ENCODE measurements around the gene PLA2G6.

The PLA2G6 gene

DNA sequence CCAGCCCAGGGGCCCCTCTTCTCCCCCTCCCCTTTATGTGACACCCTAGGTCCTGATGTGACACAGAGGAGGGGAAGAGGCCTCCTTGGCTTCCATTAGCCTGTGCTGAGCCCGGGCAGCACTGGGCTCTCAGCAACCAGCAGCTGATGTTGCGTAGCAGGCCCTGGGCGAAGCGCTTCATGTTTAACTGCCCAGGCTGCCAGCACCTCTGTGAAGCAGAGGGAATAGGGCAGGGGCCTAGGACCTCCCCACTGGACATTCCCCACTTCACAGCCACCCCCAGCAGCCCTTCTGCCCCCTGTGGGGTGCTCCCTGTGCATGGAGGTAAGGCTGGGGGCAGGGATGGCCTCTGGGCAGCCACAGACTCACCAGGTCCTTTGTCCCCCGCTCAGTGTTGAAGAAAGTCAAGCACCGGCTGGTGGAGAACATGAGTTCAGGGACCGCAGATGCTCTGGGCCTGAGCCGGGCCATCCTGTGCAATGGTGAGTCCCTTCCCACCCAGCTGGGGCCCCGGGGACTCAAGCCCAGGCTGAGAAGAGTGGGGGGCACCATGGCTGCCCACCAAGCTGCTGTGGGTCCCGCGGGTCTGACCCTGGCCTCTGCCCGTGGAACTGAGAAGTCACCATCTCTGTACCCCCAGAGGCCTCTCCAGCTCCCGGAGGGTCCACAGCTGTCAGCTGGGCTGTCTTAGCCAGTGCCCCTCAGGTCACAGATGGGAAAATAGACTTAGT is 112.8 kb downstream of the PLA2G6 start:
- no peak for DNase-seq

DNA sequence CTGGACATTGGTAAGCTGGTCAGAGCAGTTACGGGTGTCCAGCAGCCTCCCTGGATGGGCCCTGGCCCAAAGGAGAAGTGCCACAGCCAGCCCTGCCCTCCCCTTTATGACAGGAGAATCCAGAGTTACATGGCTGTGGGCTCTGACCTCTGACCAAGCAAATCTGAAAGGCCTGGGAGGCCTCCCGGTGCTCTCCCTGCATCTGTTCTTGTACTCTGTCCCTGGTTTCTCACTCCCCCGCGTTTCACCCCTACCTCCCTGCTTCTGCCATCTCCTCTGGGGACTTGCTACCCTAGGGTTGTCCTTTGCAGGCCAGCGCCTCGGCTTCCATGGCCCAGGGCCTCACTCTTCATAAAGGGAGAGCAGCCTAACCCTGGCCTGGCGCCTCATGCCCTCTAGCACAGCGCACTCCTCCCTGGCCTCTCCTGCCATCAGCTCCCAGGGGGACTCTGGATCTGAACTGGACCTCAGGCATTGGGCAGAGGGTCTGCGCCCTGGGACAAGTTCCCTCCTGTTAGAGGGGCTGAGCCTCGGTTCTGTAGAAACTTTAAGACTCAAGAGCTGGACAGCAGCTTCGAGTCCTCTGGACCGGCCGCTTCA is 113.8 kb downstream of the PLA2G6 start:
- DNase-seq: no peak

DNA sequence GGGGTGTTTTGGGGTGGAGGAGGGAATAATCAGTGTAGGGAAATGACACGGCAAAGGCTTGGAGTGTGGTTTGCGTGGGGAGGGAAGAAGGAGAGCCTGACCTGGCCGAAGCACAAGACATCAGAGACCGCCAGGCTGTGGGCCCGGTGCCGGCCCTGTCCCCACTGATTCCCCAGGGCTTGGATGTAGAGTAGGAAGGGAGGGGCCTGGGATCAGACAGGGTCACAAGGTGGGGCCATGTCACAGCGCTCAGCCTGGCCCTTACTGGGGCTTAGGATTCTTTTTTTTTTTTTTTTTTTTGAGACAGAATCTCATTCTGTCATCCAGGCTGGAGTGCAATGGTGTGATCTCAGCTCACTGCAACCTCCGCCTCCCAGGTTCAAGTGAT is 114.6 kb downstream of the PLA2G6 start:
- no peak for DNase-seq

DNA sequence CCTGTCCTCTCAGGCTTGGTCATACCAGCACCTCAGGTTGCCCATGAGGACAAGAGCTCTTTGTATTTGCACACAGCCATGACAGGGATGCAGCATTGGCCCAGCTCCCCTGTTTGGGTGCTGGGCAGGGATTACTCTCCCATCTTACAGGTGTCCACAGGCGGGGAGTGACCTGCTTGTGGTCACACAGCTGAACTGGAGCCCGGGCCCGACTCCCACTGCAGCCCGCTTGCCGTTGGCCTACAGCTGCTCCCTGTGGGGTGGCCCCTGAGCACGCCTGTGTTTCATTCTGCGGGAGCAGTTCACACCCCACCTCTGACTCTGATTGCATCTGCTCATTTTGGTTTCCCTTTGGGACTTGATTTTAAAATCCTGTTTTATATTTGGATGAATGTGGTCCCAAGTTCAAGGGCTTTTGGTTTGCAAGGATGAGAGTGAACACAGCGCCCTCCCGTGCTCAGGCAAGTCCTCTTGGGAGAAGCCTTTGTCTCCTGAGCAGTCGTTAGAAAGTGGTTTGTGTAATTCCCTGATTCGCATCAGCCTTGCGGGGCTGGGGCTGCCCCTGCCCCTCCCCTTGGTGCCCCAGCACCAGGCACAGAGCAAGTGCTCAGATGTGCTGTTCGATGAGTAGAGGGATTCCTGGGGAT is 115.1 kb downstream of the PLA2G6 start:
- DNase-seq: no peak

DNA sequence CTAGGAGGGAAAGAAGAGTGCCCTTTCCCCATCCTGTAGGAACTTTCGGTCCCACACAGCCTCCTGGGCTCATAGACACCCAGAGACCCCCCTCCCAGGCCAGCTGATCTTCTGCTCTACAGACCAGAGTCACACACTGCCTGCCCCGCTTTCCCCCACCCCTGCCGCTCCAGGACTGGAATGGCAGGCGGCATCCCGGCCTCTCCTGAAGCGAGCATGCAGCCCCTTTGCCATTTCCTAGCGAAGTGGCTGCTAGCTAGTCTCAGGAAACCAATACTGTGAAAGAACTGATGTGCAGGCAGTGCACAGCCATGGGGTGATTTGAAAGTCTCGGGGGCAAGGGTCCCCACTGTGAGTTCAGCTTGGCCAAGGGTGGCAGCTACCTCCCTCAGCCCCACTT is 116.1 kb downstream of the PLA2G6 start:
- no peak for DNase-seq

DNA sequence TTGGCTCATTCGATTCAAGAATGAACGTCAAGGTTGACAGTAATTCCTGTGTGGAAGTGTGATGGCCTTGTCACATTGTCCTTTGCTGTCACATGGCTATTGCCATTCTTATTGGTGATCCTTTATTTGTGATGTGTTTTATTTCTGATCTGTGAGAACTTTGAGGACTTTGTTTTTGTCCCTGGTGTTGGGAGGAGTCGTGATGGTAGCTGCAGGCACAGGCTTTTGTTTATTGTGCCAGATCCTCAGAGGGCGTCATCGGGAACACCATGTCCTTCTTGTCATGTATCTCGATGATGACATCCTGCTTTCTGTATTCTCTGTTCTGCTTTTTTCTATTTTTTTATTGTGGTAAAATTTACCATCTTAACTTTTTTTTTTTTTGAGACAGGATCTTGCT is 118.8 kb downstream of the PLA2G6 start:
- DNase-seq: no peak
